SK-N-MC (cell line): ENCODE data around the gene MROH7.

ENCODE experiments used
- EZH2 ChIP-seq: fragments of 200-600 bp; sonication (generic); IDR thresholded peaks from one replicate; pipeline ENCODE4 v1.6.1; 2017; ENCODE audit warnings: antibody characterized with exemption
- FOXP2 ChIP-seq: optimal IDR thresholded peaks from 2 replicates; pipeline ENCODE3; 2011; ENCODE audit warnings: mild to moderate bottlenecking, moderate library complexity; ENCODE audit not compliant: insufficient read depth; ENCODE audit errors: extremely low read length, control extremely low read depth
- POLR2AphosphoS5 ChIP-seq: IDR thresholded peaks from 2 replicates; pipeline ENCODE4 v1.6.1; 2012; ENCODE audit warnings: mild to moderate bottlenecking, low read depth, low read length, borderline replicate concordance

DNA sequence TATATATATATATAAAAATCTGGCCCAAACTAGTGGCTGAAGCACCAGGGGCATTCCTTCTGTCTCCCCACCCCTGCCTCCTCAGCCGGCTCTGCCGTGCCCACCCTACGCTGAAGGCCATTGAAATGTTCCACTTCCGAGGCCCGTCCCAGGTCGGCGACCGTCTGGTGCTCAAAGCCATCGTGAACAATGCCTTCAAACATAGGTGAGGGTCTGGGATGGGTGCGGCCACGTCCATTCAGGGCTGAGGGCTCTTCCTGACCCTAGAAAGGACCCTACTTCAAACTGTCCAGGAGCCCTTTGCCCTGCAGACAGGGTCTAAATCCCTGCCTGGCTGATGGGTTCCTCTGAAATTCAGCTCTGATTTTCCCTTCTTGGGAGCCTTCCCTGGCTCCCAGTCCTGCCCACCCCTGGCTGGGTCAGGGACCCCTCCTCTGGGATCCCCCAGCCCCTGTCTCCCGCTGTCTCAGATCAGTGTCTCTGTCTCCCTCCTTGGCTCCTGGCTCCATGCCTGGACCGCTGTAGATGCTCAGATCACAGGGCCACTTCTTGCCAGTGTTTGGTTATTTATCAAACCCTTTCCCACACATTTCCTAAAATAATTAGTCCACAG is 42.3 kb upstream of the MROH7 start:
- TF ChIP-seq POLR2AphosphoS5 (no peak), EZH2 (no peak), FOXP2 (no peak)
